ENCODE results near the gene NTHL1.
A peak's percentile ranks its signal among the peaks of the same experiment; 100 is the strongest.

- peak in 1 of 2 experiments; percentile 40; a peak in 2 of 4 replicates for TF ChIP-seq CTCF (conservative IDR thresholded peaks at IDR 0.05; ENCODE audit: low read depth in 2 of 2)
- no peak for TF ChIP-seq EZH2 (IDR thresholded peaks at IDR 0.05; ENCODE audit: low read depth, unreplicated experiment)
- no peak for TF ChIP-seq POLR2AphosphoS5 (IDR thresholded peaks at IDR 0.05; ENCODE audit: low read depth)
- no peak for TF ChIP-seq REST (IDR thresholded peaks at IDR 0.05; ENCODE audit: unreplicated experiment)
- TF ChIP-seq EZH2phosphoT487 (IDR thresholded peaks at IDR 0.05; ENCODE audit: unreplicated experiment): no peak
- TF ChIP-seq CREB1 (CRISPR knock-in tag; IDR thresholded peaks at IDR 0.05; ENCODE audit: low read depth): no peak
- no peak for TF ChIP-seq ZNF114 (CRISPR knock-in tag; IDR thresholded peaks at IDR 0.05)
- TF ChIP-seq, protein P1, sequence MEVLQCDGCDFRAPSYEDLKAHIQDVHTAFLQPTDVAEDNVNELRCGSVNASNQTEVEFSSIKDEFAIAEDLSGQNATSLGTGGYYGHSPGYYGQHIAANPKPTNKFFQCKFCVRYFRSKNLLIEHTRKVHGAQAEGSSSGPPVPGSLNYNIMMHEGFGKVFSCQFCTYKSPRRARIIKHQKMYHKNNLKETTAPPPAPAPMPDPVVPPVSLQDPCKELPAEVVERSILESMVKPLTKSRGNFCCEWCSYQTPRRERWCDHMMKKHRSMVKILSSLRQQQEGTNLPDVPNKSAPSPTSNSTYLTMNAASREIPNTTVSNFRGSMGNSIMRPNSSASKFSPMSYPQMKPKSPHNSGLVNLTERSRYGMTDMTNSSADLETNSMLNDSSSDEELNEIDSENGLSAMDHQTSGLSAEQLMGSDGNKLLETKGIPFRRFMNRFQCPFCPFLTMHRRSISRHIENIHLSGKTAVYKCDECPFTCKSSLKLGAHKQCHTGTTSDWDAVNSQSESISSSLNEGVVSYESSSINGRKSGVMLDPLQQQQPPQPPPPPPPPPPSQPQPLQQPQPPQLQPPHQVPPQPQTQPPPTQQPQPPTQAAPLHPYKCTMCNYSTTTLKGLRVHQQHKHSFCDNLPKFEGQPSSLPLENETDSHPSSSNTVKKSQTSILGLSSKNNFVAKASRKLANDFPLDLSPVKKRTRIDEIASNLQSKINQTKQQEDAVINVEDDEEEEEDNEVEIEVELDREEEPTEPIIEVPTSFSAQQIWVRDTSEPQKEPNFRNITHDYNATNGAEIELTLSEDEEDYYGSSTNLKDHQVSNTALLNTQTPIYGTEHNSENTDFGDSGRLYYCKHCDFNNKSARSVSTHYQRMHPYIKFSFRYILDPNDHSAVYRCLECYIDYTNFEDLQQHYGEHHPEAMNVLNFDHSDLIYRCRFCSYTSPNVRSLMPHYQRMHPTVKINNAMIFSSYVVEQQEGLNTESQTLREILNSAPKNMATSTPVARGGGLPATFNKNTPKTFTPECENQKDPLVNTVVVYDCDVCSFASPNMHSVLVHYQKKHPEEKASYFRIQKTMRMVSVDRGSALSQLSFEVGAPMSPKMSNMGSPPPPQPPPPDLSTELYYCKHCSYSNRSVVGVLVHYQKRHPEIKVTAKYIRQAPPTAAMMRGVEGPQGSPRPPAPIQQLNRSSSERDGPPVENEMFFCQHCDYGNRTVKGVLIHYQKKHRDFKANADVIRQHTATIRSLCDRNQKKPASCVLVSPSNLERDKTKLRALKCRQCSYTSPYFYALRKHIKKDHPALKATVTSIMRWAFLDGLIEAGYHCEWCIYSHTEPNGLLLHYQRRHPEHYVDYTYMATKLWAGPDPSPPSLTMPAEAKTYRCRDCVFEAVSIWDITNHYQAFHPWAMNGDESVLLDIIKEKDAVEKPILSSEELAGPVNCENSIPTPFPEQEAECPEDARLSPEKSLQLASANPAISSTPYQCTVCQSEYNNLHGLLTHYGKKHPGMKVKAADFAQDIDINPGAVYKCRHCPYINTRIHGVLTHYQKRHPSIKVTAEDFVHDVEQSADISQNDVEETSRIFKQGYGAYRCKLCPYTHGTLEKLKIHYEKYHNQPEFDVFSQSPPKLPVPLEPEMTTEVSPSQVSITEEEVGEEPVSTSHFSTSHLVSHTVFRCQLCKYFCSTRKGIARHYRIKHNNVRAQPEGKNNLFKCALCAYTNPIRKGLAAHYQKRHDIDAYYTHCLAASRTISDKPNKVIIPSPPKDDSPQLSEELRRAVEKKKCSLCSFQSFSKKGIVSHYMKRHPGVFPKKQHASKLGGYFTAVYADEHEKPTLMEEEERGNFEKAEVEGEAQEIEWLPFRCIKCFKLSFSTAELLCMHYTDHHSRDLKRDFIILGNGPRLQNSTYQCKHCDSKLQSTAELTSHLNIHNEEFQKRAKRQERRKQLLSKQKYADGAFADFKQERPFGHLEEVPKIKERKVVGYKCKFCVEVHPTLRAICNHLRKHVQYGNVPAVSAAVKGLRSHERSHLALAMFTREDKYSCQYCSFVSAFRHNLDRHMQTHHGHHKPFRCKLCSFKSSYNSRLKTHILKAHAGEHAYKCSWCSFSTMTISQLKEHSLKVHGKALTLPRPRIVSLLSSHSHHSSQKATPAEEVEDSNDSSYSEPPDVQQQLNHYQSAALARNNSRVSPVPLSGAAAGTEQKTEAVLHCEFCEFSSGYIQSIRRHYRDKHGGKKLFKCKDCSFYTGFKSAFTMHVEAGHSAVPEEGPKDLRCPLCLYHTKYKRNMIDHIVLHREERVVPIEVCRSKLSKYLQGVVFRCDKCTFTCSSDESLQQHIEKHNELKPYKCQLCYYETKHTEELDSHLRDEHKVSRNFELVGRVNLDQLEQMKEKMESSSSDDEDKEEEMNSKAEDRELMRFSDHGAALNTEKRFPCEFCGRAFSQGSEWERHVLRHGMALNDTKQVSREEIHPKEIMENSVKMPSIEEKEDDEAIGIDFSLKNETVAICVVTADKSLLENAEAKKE (CRISPR knock-in tag; IDR thresholded peaks at IDR 0.05): no peak
- TF ChIP-seq STAT1 (IDR thresholded peaks at IDR 0.05; ENCODE audit: unreplicated experiment): no peak
- no peak for TF ChIP-seq NANOG (IDR thresholded peaks at IDR 0.05; ENCODE audit: borderline replicate concordance)
Measured at GRCh38 chr16:2092866-2093265, 45.2 kb upstream of the NTHL1 start.

Data from GM23338 (cell line).